Ishikawa (cell line): ENCODE measurements around the gene SHC2.

ENCODE experiments used
- CEBPB ChIP-seq: IDR thresholded peaks from 2 replicates; pipeline ENCODE4 v1.6.1; 2012
- CREB1 ChIP-seq: IDR thresholded peaks from 2 replicates; pipeline ENCODE4 v1.6.1; 2012; ENCODE audit warnings: low read depth
- EGR1 ChIP-seq: IDR thresholded peaks from 2 replicates; pipeline ENCODE4 v1.6.1; 2012
- EP300 ChIP-seq: IDR thresholded peaks from 2 replicates; pipeline ENCODE4 v1.6.1; 2012; ENCODE audit warnings: borderline replicate concordance
- FOXM1 ChIP-seq: IDR thresholded peaks from 2 replicates; pipeline ENCODE4 v1.6.1; 2012; ENCODE audit warnings: low read depth, borderline replicate concordance
- MAX ChIP-seq: IDR thresholded peaks from 2 replicates; pipeline ENCODE4 v1.6.1; 2012
- NFIC ChIP-seq: IDR thresholded peaks from 2 replicates; pipeline ENCODE4 v1.6.1; 2012
- RAD21 ChIP-seq: IDR thresholded peaks from 2 replicates; pipeline ENCODE4 v1.6.1; 2012; ENCODE audit warnings: low read depth
- TAF1 ChIP-seq: IDR thresholded peaks from 2 replicates; pipeline ENCODE4 v1.6.1; 2012; ENCODE audit warnings: low read depth, mild to moderate bottlenecking
- TCF12 ChIP-seq: IDR thresholded peaks from 2 replicates; pipeline ENCODE4 v1.6.1; 2012; ENCODE audit warnings: low read depth
- TEAD4 ChIP-seq: IDR thresholded peaks from 2 replicates; pipeline ENCODE4 v1.6.1; 2012
- USF1 ChIP-seq: IDR thresholded peaks from 2 replicates; pipeline ENCODE4 v1.6.1; 2012
- YY1 ChIP-seq: IDR thresholded peaks from 2 replicates; pipeline ENCODE4 v1.6.1; 2012; ENCODE audit warnings: low read depth
- ZBTB7A ChIP-seq: IDR thresholded peaks from 2 replicates; pipeline ENCODE4 v1.6.1; 2012; ENCODE audit warnings: low read depth
- TF ChIP-seq, protein P1 (sequence below): IDR thresholded peaks from 2 replicates; pipeline ENCODE4 v1.6.1; 2012; ENCODE audit warnings: low read depth, mild to moderate bottlenecking

The SHC2 gene

DNA sequence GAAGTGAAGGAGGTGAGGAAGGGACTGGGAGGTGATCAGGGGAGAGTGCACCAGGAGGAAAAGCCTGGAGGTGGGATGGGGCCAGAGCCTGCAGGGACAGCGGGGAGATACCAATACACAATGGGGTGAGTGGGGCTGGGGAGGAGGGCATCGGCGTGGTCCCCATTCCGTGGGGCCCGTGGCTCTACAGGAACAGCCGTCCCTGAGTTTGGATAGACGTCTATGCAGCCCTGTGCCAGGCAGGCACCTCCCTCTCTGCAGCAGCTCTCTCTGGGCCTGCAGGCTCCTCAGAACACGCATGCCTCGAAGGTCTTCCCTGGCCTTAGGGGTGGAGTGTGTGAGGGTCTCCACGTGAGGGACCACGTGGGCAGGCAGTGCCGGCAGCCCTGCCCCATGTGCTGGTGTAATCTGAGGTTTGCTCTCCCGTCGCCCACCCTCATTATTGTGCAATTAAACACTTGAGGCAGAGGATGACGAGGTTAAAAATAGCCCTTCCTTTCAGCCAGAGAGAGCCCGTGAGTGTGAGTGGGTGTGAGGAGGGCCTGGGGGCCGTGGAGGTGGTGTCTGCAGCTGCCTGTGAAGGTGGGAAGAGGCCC is 68.4 kb downstream of the SHC2 start:
- TF ChIP-seq YY1 (no peak), EP300 (no peak), ZBTB7A (no peak), CEBPB (no peak), FOXM1 (no peak), RAD21 (no peak), NFIC (no peak), USF1 (no peak), TAF1 (no peak), TEAD4 (no peak)
- TF ChIP-seq, protein P1, sequence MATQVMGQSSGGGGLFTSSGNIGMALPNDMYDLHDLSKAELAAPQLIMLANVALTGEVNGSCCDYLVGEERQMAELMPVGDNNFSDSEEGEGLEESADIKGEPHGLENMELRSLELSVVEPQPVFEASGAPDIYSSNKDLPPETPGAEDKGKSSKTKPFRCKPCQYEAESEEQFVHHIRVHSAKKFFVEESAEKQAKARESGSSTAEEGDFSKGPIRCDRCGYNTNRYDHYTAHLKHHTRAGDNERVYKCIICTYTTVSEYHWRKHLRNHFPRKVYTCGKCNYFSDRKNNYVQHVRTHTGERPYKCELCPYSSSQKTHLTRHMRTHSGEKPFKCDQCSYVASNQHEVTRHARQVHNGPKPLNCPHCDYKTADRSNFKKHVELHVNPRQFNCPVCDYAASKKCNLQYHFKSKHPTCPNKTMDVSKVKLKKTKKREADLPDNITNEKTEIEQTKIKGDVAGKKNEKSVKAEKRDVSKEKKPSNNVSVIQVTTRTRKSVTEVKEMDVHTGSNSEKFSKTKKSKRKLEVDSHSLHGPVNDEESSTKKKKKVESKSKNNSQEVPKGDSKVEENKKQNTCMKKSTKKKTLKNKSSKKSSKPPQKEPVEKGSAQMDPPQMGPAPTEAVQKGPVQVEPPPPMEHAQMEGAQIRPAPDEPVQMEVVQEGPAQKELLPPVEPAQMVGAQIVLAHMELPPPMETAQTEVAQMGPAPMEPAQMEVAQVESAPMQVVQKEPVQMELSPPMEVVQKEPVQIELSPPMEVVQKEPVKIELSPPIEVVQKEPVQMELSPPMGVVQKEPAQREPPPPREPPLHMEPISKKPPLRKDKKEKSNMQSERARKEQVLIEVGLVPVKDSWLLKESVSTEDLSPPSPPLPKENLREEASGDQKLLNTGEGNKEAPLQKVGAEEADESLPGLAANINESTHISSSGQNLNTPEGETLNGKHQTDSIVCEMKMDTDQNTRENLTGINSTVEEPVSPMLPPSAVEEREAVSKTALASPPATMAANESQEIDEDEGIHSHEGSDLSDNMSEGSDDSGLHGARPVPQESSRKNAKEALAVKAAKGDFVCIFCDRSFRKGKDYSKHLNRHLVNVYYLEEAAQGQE = no peak

DNA sequence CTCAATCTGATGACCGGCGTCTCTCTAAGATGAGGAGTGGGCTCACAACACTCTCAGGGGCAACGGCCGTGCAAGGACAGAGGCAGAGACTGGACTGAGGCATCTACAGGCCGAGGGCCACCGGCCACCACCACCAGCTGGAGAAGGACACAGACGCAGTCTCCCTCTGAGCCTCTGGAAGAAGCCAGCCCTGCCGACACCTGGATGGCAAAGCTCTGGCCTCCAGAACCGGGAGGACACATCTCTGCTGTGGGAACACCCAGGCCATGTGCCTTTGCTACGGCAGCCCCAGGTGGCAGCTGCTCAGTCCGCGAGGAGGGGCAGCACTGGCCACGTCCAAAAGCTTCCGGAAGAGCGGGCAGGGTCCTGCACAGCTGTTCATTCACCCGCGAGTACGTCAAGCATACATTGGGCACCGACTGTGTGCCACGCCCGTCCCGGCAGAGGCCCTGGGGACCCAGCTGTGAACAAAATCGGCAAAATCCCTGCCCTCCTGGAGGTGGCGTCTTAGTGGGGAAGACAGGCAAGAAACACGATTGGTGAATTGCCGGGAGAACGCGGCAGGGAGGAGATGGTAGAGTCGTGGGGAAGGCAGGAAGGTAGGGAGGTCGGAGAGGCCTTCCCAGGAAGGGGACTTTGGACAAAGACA is 69.0 kb downstream of the SHC2 start:
- no peak for TF ChIP-seq USF1
- no peak for TF ChIP-seq MAX
- TF ChIP-seq CEBPB = no peak
- TF ChIP-seq TEAD4 = no peak

- TF ChIP-seq, protein P1 = no peak
- TF ChIP-seq TEAD4 = no peak
- no peak for TF ChIP-seq YY1
- TF ChIP-seq CREB1 = no peak
- no peak for TF ChIP-seq EGR1
- TF ChIP-seq FOXM1 = no peak
Observed at GRCh38 chr19:391207-391557, 69.7 kb downstream of the SHC2 start.

- TF ChIP-seq TAF1 (no peak), RAD21 (no peak), ZBTB7A (no peak), USF1 (no peak), CREB1 (no peak), FOXM1 (no peak), NFIC (no peak), CEBPB (no peak), EP300 (no peak), MAX (no peak), TCF12 (no peak), TEAD4 (no peak), EGR1 (no peak), YY1 (no peak)
- TF ChIP-seq, protein P1 = no peak
Observed at GRCh38 chr19:390386-391206, 70.2 kb downstream of the SHC2 start.
